Measurements from ENCODE around the gene FAM20C.
"Not testable (repeated sequence)": the region's sequence is repeated elsewhere in the genome, so short reads cannot be mapped to it uniquely, and the experiment has no call there.

Gene FAM20C

GRCh38 chr7:240887-241421, 48.6 kb downstream of the FAM20C start:
- FAIRE-seq (no peak), DNase-seq (ENCODE audit: low spot score) (no peak)

- FAIRE-seq (no peak), DNase-seq (ENCODE audit: low spot score) (no peak)
These were observed 49.1 kb downstream of the FAM20C start for GRCh38 chr7:241513-241912.

GRCh38 chr7:242826-243579, 50.6 kb downstream of the FAM20C start:
- FAIRE-seq; DNase-seq (ENCODE audit: low spot score): not testable (repeated sequence)

- not testable (repeated sequence) for DNase-seq (ENCODE audit: low spot score); FAIRE-seq
These were observed 51.2 kb downstream of the FAM20C start for GRCh38 chr7:243580-243978.

- FAIRE-seq = no peak
These were observed 52.6 kb downstream of the FAM20C start for GRCh38 chr7:244974-245373.

GRCh38 chr7:245574-246295, 53.4 kb downstream of the FAM20C start:
- DNase-seq (ENCODE audit: low spot score) = no peak
- FAIRE-seq = no peak

More at GRCh38 chr7:244974-245373, 52.6 kb downstream of the FAM20C start:
- DNase-seq (ENCODE audit: low spot score) = no peak

GRCh38 chr7:246451-246850, 54.1 kb downstream of the FAM20C start:
- no peak for FAIRE-seq
- DNase-seq (ENCODE audit: low spot score) = no peak

- FAIRE-seq (no peak), DNase-seq (ENCODE audit: low spot score) (no peak)
These were observed 54.8 kb downstream of the FAM20C start for GRCh38 chr7:247181-247580.

GRCh38 chr7:247636-248035, 55.3 kb downstream of the FAM20C start:
- FAIRE-seq (no peak), DNase-seq (ENCODE audit: low spot score) (no peak)

GRCh38 chr7:248732-249435, 56.5 kb downstream of the FAM20C start:
- FAIRE-seq (no peak), DNase-seq (ENCODE audit: low spot score) (no peak)

GRCh38 chr7:249989-250388, 57.6 kb downstream of the FAM20C start:
- FAIRE-seq (no peak), DNase-seq (ENCODE audit: low spot score) (no peak)

- DNase-seq (ENCODE audit: low spot score) (no peak), FAIRE-seq (no peak)
These were observed 58.2 kb downstream of the FAM20C start for GRCh38 chr7:250523-250922.

GRCh38 chr7:251005-251404, 58.6 kb downstream of the FAM20C start:
- peak; percentile 70 for FAIRE-seq
- no peak for DNase-seq (ENCODE audit: low spot score)

- DNase-seq (ENCODE audit: low spot score) (no peak), FAIRE-seq (no peak)
These were observed 59.2 kb downstream of the FAM20C start for GRCh38 chr7:251446-252175.

- no peak for FAIRE-seq
- no peak for DNase-seq (ENCODE audit: low spot score)
These were observed 60.0 kb downstream of the FAM20C start for GRCh38 chr7:252216-252965.

GRCh38 chr7:252981-253380, 60.6 kb downstream of the FAM20C start:
- no peak for DNase-seq (ENCODE audit: low spot score)
- no peak for FAIRE-seq

- no peak for FAIRE-seq
These were observed 61.4 kb downstream of the FAM20C start for GRCh38 chr7:253581-254336.

GRCh38 chr7:254337-255037, 62.1 kb downstream of the FAM20C start:
- FAIRE-seq = peak; percentile 17
- DNase-seq (ENCODE audit: low spot score) = no peak

More at GRCh38 chr7:253581-254336, 61.4 kb downstream of the FAM20C start:
- no peak for DNase-seq (ENCODE audit: low spot score)

GRCh38 chr7:255038-255435, 62.7 kb downstream of the FAM20C start:
- FAIRE-seq = no peak
- no peak for DNase-seq (ENCODE audit: low spot score)
